Left ventricle myocardium inferior (tissue), 1 donor: ENCODE measurements around the gene FASN. TPM values are rescaled to one million over a fixed set of nuclear protein-coding genes. Genes with fewer than 3 reads are reported as not detected.

ENCODE experiments used
- DNase-seq: peaks from one replicate; pipeline ENCODE4 v3.0.0-alpha.2; 2020
- H3K27ac ChIP-seq: fragments of 200-600 bp; replicated peaks from 2 replicates; pipeline ENCODE4 v1.8.0; 2021
- H3K27me3 ChIP-seq: fragments of 200-600 bp; 2 replicates; pipeline ENCODE4 v1.8.0; 2021; ENCODE audit warnings: low read depth
- H3K36me3 ChIP-seq: fragments of 200-600 bp; 2 replicates; pipeline ENCODE4 v1.8.0; 2021
- H3K4me1 ChIP-seq: fragments of 200-600 bp; 2 replicates; pipeline ENCODE4 v1.8.0; 2021
- H3K4me3 ChIP-seq: fragments of 200-600 bp; 2 replicates; pipeline ENCODE4 v1.8.0; 2021; ENCODE audit warnings: mild to moderate bottlenecking, moderate library complexity
- H3K9me3 ChIP-seq: fragments of 200-600 bp; replicated peaks from 2 replicates; pipeline ENCODE4 v1.8.0; 2021
- intact Hi-C: fragments of 100-400 bp; cut with micrococcal nuclease; formaldehyde crosslinking; loops from one replicate; pipeline ENCODE4 v1.11.0; 2022
- total RNA-seq: library from RNA; stranded (reverse); fragmentation: NEBNext Ultra II Directional; extraction: Animal tissue kit (Norgen Biotek cat#: 25700); gene quantifications from one replicate; pipeline ENCODE4 v1.2.1, GENCODE V29; 2021
- TF ChIP-seq, protein P1 (sequence below): fragments of 200-600 bp; IDR thresholded peaks from 2 replicates; pipeline ENCODE4 v1.8.0; 2021; ENCODE audit warnings: antibody characterized with exemption, mild to moderate bottlenecking, borderline replicate concordance
- donor health status: DM: no; HTN: yes; CAD: no; lungs with severe emphysema.

Gene FASN
- total RNA-seq, 1 donor from 2014 or later = 13.6 TPM

DNA sequence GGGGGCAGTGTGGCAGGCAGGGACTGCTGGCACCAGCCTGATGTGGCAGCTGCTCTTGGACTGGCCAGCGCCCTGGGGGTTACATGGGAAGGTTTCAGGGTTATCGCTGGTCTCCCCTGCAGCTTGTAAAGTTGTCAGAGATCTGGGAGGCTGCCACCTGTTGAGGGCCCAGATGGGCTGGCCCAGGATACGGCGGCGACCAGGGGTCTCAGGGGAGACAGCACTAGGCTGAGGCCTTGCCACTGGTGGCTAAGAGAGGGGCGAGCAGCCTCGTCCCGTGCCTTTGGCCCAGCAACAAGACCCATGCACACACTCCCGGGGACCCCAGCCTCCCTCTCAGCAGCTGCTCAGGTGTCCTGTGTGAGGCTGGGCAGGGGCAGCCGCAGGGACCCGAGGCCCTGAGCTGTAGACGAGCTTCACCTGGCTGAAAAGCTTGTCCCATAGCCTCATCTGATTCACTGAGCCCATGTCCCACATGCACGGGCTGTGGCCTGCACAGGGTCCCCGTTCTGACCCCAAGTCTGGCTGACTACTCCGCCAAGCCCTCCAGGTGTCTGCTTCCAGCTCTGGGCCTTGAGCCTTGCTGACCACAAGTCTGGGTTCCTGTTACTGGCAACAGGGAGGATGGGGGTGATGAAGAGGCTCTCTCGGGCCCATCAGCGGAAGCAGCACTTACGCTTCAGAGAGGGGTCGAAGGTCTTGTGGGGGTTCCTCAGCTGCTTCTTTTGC, 38.6 kb downstream of the FASN start:
- H3K4me3 ChIP-seq = no peak overlapping the region
- no peaks in the 10 kb centered on the region for H3K27me3 ChIP-seq
- DNase-seq = no peak
- TF ChIP-seq, protein P1, sequence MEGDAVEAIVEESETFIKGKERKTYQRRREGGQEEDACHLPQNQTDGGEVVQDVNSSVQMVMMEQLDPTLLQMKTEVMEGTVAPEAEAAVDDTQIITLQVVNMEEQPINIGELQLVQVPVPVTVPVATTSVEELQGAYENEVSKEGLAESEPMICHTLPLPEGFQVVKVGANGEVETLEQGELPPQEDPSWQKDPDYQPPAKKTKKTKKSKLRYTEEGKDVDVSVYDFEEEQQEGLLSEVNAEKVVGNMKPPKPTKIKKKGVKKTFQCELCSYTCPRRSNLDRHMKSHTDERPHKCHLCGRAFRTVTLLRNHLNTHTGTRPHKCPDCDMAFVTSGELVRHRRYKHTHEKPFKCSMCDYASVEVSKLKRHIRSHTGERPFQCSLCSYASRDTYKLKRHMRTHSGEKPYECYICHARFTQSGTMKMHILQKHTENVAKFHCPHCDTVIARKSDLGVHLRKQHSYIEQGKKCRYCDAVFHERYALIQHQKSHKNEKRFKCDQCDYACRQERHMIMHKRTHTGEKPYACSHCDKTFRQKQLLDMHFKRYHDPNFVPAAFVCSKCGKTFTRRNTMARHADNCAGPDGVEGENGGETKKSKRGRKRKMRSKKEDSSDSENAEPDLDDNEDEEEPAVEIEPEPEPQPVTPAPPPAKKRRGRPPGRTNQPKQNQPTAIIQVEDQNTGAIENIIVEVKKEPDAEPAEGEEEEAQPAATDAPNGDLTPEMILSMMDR = no peak
- no peak overlapping the region for H3K27ac ChIP-seq
- peaks cover 8% of the 10 kb centered on the region for H3K4me1 ChIP-seq
- intact Hi-C loops = no loop called here
- peaks cover 90% of the 10 kb centered on the region for H3K36me3 ChIP-seq
- H3K9me3 ChIP-seq = no peaks in the 10 kb centered on the region

- Histone ChIP-seq H3K4me3 (no peak overlapping the region), H3K4me1 (peaks cover 7% of the 10 kb centered on the region), H3K9me3 (no peaks in the 10 kb centered on the region), H3K27me3 (no peaks in the 10 kb centered on the region), H3K27ac (no peak overlapping the region), H3K36me3 (peaks cover 95% of the 10 kb centered on the region)
- DNase-seq = no peak
- intact Hi-C loops = no loop called here
- TF ChIP-seq, protein P1 = no peak
Measured at GRCh38 chr17:82058855-82059249, 39.2 kb downstream of the FASN start.

DNA sequence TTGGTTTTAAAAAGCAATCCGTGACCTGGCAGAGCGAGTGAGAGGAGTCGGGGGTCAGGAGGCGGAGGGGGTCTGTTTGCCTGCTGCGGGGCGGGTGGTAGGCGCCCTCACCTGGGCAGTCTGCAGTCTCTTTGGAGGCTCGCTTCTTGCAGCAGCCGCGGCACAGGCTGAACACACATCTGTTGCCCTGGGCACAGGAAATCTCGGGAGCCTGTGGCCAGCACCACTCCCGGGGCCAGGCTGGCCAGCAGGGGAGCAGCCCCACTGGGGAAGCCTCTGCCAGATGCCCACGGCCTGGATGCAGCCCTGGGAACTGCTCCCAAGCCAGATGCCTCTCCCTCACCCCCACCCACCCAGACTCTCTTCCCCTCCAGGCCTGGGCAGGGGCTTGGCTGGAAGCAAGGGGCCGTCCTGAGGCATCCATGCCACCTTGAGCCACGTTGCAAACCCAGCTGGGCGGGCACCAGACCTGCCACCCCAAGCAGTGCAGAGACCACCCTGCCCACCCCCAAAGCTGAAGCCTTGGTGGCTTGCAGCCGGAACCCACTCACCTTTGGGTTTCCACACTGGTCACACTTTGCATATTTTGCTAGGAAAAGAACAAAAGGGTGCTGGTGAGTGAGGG, 39.7 kb downstream of the FASN start:
- H3K4me1 ChIP-seq = peaks cover 9% of the 10 kb centered on the region
- no peaks in the 10 kb centered on the region for H3K9me3 ChIP-seq
- H3K36me3 ChIP-seq = peaks cover 97% of the 10 kb centered on the region
- H3K4me3 ChIP-seq = no peak overlapping the region
- DNase-seq = no peak
- H3K27me3 ChIP-seq = no peaks in the 10 kb centered on the region
- intact Hi-C loops = no loop called here
- TF ChIP-seq, protein P1 = no peak
- no peak overlapping the region for H3K27ac ChIP-seq

DNA sequence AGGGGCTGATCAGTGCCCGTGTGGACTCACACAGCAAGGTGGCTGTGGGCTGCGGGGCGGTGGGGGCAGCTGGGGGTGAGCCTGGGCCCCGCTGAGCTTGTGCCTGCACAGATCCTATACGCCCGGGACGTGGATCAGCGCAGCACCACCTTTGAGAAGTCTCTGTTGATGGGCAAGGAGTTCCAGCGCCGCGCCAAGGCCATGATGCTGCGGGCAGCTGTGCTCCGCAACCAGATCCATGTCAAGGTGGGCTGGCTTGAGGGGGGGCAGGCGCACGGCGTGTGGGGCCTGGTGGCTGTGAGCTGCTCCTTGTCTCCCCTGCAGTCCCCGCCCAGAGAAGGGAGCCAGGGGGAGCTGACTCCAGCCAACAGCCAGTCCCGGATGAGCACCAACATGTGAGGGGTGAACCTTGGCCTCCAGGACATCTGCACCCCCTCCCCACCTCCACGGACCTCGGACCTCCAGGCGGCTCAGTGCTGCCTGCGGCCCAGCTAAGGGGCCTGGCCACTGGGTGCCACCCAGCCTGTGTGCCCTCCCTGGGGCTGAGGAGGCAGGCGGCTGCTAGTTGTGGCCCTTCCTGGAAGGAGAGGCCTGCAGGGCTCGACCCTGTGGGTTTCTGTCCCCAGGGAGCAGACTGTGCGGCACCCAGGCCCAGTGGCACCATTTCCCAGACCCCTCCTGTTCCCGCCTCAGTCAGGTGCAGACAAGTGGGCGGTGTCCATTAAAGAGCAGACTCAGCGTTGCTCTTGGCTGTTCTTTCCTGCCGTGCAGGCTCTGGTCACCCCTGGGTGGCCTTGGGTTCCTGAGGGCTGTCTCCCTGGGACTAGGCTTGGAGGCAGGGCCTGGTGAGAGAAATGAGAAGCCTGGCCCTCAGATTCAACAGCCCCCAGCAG, 41.1 kb downstream of the FASN start:
- H3K27me3 ChIP-seq = no peaks in the 10 kb centered on the region
- H3K36me3 ChIP-seq = peaks cover 83% of the 10 kb centered on the region
- no peak overlapping the region for H3K27ac ChIP-seq
- TF ChIP-seq, protein P1 = no peak
- H3K4me1 ChIP-seq = peaks cover 23% of the 10 kb centered on the region
- no peaks in the 10 kb centered on the region for H3K9me3 ChIP-seq
- no peak overlapping the region for H3K4me3 ChIP-seq
- no peak for DNase-seq
- intact Hi-C loops = no loop called here

DNA sequence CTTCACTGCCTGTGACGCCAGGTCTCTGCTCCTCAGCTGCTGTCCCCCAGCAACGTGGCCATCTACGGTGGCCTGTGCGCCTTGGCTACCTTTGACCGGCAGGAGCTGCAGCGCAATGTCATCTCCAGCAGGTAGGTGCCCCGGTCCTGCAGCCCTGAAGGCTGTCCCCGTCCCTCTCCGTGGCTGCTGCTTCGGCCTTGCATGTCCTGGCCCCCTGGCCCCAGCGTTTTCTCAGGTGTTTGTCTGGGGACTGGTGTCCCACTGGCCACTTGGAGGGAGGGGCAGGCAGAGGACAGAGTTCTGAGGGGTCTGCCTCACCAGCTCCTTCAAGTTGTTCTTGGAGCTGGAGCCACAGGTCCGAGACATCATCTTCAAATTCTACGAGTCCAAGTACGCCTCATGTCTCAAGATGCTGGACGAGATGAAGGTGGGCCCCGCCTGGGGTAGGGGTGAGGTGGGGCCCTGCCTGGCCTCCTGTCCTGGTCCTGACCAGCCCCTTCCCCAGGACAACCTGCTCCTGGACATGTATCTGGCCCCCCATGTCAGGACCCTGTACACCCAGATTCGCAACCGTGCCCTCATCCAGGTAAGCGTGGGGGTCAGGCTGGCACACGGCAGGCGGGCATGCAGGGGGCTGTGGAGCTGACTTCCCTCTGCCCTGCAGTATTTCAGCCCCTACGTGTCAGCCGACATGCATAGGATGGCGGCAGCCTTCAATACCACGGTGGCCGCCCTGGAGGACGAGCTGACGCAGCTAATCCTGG, 41.9 kb downstream of the FASN start:
- peaks cover 76% of the 10 kb centered on the region for H3K36me3 ChIP-seq
- peaks cover 24% of the 10 kb centered on the region for H3K4me1 ChIP-seq
- intact Hi-C loops = no loop called here
- H3K9me3 ChIP-seq = no peaks in the 10 kb centered on the region
- H3K4me3 ChIP-seq = no peak overlapping the region
- TF ChIP-seq, protein P1 = no peak
- H3K27me3 ChIP-seq = no peaks in the 10 kb centered on the region
- no peak for DNase-seq
- H3K27ac ChIP-seq = no peak overlapping the region
